Suppressor macrophage (primary cell): ENCODE data around the gene ITGA6.
A peak's percentile ranks its signal among the peaks of the same experiment; 100 is the strongest.

Experiments
- DNase-seq, 4 experiments: peaks; one replicate each; pipeline ENCODE4 v3.0.0-alpha.2; 2020 to 2022

The ITGA6 gene

DNA sequence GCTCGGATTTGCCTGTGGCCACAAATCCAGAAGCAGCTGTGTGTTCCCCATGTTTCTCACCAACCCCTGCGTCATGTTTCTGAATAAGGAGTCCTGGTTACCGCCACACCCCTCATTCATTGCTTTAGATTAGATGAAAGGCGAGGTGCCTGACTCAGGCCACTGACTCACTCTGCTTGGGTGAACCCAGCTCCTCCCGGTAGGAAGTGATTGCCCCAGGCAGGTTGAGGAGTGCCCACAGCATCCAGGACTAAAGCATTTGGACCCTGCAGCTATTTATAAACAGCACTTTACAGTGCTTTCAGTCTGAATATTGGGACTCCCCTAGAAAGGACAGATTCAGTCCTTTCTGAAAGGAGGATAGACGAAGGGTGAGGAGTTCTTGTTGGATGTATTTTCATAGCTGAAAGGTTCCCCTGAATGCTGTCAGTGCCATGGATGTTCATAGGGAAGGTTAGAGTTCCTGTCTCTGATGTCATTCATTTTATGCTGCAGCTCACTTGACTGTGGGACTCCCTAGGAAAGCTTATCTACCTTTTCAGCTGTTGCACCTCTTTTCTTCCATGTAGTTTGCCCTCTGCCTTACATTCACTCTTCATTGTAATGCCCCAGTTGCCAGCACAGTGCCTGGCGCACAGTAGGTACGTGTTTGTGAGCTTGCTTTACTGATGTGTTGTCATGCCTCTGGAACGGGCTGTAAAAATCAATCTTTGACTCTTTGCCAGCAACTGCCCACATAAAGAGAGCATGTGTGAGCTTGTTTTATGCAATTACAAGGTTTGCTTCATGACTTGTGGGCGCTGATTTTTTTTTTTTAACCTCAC lies 14.9 kb downstream of the ITGA6 start:
- DNase-seq: peak; percentile 34 to 60 (median 54)

DNA sequence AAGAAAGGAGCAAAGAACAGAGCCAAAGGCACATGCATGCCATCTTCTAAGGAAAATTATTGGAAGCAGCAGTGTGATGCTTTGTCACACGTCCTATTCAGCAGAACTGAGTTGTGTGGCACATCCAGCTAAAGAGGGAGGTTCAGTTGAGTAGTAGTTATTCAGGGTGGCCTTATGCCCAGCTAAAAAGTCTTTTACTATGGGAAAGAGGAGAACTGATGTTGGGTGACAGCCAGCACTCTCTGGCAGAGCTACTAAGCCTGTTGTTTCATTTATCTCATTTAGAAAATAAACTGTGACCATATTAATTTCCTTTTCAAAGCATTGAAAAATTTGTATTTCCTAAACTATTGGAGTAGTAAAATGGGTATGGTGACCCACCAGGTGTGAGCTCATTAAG lies 18.5 kb downstream of the ITGA6 start:
- DNase-seq: no peak

DNA sequence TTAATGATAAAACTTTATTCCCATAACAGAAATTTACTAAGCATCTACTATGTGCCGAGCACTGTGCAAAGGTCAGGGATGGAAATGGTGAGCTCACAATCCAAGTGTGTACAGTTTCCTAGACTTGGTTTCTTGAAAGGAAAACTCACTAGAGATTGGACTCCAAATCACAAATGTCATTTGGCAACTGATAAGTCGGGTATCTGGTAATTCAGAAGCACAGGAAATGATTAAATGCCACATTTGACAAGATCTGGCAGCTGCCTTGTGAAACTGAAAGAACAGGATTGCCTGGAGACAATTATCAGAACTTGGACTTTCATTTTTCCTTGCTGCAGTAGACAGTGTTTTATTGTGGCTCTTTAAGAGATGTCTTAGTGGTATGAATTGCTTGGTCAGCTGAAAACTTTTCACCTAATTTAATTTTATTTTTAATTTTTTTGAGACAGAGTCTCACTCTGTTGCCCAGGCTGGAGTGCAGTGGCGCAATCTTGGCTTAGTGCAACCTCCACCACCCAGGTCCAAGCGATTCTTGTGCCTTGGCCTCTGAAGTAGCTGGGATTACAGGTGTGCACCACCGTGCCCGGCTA lies 19.2 kb downstream of the ITGA6 start:
- DNase-seq: no peak

DNA sequence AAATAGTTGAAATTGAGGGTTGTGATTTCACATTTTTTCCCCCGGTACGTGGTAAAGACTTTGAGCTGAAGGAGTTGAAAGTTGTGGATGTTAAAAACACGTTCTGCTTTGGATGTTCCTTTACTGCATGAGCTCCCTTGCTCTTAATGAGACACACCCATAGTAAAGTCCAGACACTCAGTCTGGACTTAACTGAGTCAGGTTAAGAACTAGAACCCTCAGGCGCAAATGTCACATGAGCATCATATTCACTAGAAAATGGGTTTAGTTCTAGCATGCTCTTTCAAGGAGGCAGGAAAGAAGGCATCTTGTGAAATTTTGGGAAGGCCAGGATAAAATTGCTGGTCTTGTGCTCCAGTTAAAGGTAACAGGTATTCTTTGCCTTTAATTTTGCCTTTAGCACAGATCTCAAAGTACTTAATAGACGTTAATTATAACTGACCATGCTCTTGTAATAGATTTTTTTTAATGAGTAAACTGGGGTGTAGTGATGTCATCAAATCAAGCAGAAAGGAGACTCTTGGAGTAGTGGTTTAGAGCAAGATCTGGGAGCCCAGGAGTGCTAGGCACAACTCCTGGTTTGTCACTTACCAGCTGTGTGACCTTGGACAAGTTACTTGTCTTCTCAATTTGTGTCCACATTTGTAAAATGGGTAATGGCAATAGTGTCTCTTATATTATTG lies 20.6 kb downstream of the ITGA6 start:
- no peak for DNase-seq

DNA sequence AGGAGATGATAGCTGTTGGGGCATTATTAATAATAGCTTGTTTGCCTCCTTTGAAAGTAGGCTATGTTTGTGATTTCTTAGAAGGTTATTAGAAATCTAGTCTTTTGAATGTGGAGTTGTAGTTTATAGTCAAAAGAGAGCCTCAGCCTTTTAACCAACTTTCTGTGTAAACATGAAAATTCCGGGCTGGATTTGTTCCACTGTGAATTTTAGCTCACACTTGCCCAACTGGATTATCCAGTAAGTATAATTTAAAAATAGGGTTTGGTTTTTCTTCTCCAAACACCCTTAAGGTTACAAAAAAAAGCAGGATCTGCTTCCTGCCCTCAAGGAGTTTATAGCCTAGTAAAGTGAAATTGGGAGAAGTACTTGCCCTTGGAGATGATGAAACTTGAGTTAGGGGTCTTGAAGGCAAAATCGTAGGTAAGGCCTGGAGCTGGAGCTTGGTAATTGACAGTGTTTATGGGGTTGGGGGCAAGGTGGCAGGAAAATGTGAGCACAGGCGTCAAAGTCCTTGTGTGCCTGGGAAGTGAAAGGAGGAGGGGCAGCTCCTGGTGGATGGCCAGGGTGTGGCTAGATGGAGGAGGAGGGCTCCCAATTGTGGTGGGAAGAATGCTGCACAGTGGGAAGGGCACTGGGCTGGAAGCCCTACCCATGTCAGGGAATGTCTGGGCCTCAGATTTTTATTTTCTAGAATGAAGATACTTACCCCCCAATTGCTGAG lies 21.3 kb downstream of the ITGA6 start:
- DNase-seq: no peak

DNA sequence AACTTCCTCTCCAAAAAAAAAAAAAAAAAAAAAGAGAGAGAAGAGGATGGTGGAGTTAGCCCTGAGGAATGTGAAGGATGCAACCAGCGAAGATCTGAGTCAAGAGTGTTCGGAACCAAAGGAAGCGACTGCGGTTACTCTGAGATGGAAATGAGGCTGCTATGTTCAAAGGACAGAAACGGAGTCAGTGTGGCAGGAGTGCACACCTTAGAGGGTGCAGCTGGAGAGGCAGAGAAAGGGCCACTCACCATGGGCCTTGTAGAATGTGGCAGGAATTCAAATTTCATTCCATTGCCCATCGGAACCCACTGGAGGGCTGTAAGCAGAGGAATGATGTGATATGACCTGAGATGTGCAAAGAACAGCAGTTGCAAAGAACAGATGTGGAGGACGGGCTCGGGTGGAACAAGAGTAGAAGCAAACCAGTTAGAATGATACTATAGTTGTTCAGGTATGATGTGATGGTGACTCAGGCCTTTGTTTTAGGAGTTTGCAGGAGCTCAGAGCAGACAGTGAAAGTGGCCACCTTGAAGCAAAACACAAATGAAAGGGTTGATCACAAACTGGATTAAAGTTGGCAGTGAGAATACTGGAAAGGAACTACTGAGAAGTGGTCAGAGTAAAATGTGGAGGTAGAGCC lies 22.6 kb downstream of the ITGA6 start:
- DNase-seq: no peak

DNA sequence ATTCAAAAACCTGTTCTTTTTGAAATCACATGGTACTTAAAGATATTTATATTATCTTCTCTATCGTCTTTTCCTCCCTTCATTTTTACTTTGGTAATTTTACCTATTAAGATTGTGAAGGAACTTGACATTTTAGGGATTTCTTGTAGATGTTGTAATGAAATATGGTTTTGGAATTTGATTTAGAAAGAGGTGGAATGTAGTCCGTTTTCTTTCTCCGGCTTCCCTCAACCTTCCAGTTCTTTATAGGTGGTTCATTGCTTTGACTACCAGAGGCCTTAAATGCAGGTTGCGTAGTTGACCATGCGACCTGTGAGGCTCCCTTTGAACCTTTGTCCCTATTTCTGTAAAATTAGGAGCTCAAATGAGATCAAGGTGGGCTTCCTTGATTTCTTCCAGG lies 24.5 kb downstream of the ITGA6 start:
- no peak for DNase-seq

DNA sequence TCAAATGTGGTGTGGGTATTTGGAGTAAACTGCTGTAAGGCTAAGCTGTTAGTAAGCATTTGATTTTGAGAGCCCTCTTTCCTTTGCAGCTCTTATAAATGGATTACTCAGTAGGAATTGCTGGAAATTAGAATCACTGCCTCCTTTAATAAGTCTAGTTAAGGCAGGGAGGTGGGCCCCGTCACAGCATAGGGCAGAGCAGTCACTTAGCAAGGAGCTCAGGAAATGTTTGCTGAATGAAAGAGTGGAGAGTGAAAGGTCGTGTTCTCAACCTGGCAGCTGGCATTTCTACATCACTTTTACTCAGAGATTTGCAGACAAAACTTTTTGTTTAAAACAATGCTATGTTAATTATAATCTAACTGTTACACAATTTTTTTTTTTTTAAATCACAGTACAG lies 25.5 kb downstream of the ITGA6 start:
- DNase-seq: no peak

DNA sequence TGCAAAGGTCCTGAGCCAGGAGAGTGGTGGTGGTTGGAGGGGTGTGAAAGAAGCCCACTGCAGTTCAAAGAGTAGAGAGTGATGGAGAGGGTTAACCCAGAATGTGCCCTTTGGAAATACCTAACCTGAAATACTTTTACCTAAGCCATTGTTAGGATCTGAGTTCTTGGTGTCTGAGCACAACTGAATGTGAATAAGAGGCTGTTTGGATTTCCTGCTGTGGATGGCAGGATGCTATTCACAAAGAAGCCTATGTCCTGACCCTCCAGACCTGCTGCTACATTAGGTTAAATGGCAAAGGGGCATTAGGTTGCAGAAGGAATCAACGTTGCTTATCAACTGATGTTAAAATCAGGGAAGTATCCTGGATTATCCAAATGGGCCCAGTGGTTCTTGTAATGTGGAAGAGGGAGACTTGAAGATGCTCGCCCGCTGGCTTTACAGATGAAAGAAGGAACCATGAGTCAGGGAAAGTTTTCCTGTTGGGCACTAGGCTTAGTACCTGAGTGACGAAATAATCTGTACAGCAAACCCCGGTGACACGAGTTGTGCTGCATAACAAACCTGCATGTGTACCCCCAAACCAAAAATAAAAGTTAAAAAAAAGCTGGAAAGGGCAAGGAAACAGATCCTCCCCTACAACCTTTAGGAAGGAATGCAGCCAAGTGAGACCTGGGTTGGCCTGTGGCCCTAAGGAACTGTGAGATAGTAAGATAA lies 27.2 kb downstream of the ITGA6 start:
- no peak for DNase-seq

DNA sequence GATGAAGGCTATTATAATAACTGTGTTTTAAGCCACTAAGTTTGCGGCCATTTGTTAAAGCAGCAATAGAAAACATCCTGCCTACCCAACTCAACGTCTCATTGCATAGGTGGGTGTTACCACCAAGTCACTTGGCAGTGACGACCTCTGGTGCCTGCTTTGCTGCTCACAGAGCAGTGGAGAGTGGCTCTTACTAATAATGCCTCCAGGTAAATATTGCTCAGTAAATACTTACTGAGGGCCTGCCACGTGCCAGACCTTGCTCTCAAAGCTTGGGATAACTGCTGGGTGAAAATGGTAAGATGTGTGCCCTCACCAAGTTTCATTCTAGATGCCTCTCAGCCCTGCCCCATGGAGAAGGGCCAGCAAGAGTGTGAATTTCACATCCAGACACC lies 27.7 kb downstream of the ITGA6 start:
- DNase-seq: no peak

DNA sequence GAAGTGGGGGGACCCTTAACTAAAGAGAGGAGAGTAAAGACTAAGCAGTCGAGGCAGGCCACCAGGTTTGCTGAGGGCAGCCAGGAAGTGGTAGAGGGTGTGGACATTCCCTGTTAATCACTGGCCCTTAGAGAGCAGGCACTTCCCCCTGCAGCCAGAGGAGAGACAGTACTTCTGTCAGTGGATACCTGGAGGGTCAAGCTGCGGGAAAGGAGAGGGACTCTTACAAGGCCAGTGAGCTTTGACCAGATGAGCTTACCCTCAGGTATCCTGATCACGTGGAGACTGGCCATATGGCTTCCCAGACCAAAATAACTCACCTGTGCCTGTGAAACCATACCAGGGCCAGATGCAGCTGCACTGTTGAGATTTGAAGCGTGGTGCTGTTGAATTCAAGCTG lies 28.6 kb downstream of the ITGA6 start:
- DNase-seq: peak in 1 of 4 experiments; percentile 27

DNA sequence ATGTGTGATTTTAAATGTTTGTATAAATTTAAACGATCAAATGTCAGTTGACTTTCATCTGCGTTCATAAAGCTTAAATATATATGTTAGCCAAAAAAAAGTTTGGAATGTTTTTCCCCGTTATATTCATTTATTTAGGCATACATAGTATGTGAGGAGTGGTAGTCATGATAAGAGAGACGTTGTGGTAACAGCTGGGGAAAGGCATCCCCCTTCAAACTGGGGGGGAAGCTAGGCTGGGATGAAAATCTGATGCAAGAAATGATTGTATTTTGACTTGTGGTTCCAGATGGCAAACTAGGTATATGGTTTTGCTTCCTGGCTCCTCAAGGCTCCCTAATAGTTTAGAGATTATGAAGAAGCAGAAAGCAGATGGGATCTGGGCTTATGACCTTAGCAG lies 30.1 kb downstream of the ITGA6 start:
- DNase-seq: no peak

DNA sequence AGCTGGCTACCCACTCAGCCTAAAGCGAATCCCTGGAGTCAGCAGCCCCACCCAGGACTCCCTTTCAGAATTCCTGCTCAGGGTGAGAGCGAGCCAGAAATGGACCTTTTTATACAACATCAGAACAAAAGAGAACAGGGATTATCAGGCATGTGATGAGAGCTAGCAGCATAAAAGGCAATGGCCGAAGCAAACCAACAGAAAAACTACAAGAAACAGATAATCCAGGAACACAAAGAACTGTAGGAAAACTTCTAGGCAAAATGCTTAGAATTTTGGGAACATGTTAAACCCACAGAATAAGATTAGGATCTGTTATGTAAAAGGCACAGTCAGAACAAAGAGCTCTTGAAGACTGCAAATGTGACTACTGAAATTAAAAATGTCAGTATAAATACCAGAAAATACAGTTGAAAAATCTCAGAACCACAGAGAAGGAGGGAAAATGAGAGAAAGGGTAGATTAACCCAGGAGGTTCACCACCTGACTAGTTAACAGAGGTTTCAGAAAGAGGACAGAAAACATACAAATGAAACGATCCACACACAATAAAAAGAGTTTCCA lies 31.3 kb downstream of the ITGA6 start:
- DNase-seq: no peak

DNA sequence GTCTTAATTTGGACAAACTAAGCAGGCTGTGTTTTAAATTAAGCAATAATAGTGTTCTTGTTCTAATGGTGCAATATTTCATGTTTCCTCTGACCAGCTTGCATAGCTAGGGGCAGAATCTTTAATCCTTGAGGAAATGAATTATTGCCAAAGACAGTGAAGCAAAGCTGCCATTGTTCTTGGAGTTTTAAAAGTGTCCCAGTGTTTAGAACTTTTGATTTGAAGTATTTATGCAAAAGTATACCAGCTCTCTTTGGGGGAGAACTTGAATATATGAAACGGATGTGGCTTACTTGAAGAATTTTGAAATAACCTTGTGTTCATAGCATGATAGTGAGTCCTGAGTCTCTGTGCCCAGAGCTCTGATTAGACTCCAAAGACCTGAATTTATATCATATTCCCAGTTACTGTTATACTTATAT lies 33.4 kb downstream of the ITGA6 start:
- DNase-seq: peak in 3 of 4 experiments; percentile 29 to 61 (median 47)

DNA sequence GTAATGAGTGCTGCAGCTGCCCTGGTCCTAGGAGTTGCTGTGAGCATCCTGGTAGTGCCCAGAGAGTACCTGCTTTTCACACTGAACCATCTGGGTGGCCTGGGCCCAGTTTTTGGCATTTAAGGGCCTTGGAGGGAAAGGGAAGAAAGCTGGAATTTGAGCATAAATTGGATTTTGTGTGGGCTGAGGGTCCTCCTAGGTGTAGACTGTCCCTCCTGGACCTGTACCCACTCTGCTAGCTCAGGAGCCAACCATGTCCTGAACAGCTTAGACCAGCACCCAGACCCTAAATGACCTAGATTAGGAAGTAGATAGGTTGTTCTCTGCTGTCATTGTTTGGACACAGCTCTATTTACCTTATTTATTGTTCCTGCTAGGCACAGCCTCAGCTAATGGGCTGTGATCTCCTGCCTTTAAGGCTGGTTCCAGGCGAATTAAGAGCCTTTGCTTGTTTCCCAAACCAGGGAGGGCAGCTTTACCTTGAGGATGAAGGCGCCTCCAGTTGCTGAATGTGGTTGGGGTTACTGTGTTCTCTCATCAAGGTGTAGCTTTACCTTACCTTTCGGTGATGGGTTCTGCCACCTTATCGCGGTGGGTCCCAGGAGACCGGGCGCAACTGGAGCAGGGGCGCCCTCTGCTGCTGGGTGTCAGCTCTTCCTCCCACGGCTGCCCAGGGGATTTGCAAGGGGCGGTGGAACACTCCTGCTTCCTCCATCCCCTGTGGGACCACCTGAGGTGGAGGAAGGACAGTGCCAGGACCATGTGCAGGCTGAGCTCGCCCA lies 34.4 kb downstream of the ITGA6 start:
- peak; percentile 47 to 85 (median 66) for DNase-seq

DNA sequence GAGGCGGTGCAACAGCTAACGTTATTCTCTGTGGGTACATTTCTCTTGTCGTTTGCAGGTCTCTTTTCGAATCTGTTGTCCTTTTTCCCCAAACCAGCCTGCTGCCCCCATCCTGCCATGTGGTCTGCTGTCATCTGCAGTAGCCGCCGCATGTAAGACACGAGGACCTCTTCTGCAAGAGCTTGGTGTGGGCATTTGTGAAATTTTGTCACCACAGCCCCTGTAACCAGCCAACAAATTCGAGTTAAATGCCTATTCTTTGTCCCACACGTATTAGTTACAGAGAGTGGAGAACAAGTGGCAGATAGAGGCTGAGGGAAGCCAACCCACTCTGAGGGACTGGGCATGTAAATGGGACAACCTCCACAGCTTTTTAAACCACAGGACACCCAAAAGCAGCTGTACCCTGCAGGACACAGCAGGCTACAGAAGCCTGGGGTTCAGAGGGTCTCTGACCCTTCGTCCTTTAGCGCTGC lies 35.0 kb downstream of the ITGA6 start:
- peak; percentile 38 to 81 (median 76) for DNase-seq

DNA sequence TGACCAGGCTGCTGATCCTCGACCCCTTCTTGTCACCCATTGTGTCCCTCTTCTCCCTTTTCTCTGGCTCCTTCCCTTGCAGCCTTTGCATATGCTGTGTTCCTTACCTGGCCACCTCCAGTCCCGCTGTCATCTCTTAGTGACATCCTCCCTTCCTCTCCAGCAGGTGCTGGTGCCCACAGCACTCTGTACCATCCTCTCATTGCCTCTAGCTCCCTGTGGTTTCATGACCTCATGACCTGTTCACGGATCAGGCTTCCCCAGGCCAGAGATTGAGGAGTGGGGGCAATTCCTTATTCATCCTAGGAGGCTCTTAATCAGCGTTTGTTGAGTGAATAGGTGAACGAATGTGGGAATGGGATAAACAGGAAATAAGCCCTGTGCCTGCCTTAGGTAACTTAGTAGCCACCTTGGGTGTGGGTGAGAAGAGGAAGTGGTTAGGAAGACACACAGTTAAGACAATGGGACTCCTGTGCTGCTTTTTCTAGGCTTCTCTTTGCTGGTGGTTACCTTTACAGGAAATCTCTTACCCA lies 35.5 kb downstream of the ITGA6 start:
- peak in 2 of 4 experiments; percentile 14 to 18 for DNase-seq

DNA sequence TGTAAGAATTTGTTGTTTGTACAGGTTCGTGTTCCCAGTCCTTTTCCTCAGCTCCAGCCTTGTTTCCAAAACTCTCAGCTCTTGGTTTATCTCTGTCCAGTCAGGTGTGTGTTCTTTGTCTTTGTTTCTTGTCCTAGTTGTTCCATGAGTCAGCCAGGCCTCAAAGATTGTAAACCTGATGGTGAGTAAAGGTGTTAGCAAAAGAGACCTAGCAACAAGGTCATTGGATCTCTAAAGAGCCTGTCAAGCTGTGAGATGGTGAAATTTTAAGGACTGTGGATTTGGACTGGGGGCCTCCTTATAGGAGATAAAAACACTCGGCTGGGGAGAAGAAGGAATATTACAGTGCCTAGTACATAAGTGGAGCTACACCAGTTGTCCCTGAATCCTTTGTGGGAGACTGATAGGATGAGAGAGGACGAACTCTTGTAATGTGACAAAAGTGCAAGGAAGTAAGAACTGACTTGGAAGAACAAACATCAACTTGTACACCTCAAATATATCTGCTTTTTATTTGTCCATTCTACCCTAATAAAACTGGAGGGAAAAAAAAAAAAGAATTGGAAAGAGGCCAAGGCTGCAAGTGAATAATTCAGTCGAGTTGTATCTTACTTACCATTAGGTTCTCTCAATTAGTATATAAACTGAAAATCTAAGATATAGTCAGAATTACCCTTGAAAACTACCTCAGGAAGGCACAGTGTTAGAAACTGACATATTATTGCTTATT lies 37.2 kb downstream of the ITGA6 start:
- DNase-seq: no peak
